GM12875 (cell line): ENCODE data around the gene MAMLD1.

ENCODE experiments used
- H3K4me3 ChIP-seq: one replicate; pipeline ENCODE4 v1.5.1; 2011; ENCODE audit warnings: low read depth, low read length, control low read depth
- TF ChIP-seq, protein P1 (sequence below): IDR thresholded peaks from 2 replicates; pipeline ENCODE4 v1.5.1; 2011; ENCODE audit warnings: low read depth, mild to moderate bottlenecking, control low read depth, inconsistent platforms, low read length, moderate library complexity, borderline replicate concordance; ENCODE audit not compliant: insufficient read depth

The MAMLD1 gene

GRCh38 chrX:150363561-150364346 is 637 bp downstream of the MAMLD1 start:
- H3K4me3 ChIP-seq: no peak overlapping the region

DNA sequence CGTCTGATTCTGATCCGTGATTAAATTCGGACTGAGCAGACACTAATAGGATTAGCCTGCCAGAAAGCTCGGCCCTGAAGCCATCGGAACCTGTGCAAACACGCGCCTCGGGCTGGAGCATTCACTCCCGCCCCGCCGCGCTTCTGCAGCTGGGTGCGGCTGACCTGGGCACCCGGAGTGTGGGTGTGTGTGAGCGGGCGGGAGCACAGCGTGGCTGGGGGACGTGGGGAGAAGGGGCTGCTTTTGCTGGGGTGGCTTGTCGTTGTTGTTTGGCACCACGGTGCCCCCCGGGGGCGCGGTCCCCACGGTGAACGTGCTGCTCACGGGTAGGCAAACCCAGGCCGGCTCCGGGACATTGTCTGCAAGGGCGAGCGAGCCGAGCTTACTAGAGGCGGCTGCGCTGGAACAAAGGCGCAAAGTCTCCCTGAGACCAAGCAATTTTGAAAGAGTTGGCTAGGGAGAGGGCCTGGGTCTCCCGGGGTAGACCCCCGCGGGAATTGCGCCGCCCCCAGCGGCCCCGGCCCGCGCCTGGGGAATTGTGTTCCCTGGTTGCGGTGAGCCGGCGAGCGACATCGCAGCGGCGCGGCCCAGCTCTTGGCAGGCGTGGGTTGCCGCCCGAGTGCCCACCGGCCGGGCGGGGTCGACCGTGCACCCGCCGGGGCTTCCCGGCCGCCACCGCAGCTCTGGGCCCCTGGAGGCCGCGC is 1.4 kb downstream of the MAMLD1 start:
- TF ChIP-seq, protein P1, sequence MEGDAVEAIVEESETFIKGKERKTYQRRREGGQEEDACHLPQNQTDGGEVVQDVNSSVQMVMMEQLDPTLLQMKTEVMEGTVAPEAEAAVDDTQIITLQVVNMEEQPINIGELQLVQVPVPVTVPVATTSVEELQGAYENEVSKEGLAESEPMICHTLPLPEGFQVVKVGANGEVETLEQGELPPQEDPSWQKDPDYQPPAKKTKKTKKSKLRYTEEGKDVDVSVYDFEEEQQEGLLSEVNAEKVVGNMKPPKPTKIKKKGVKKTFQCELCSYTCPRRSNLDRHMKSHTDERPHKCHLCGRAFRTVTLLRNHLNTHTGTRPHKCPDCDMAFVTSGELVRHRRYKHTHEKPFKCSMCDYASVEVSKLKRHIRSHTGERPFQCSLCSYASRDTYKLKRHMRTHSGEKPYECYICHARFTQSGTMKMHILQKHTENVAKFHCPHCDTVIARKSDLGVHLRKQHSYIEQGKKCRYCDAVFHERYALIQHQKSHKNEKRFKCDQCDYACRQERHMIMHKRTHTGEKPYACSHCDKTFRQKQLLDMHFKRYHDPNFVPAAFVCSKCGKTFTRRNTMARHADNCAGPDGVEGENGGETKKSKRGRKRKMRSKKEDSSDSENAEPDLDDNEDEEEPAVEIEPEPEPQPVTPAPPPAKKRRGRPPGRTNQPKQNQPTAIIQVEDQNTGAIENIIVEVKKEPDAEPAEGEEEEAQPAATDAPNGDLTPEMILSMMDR: no peak
- H3K4me3 ChIP-seq: no peak overlapping the region

More at GRCh38 chrX:150363561-150364346, 637 bp downstream of the MAMLD1 start:
- TF ChIP-seq, protein P1: no peak

DNA sequence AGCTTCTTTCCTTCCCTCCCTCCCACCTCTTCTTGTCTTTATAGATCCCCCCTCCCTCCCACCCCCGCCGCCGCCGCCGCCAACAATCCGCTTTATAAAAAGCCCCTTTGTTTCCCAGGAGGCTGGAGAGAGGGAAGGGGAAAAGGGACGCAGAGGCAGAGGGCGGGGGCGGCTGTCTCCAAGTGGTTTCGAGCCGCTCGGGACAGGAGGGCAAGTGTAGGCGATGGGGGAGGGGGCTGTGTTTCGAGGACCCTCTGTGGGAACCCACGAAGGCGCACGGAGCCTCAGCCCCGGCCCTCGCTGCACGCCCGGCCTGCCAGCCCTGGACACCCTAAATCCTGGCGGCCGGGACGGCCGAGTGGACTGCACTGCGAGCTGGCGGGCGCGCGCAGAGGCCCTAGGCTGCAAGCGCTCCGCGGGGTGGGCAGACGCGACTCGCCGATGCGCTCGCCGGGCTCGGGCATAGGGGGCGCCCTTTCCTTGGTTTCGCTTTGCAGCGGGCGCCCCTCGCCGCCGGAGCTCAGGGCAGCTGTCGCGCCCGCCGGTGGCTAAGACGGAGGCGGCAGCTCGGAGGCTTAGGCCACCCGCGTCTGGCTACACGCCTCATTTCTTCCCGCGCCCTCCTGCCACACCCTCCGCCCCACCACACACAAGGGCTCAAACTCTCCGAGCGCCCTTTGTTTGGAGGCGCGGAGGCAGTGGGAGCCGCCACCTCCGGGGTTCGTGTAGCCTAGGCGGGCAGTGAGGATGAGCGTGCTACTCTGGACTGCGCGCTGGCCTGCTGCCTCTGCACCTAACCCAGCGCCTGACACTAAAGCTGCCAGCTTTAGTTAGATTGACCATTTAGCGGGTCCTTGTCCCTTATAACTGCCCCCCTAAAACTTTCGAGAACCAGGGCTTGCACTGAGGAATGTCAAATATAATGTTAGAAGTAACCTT is 2.2 kb downstream of the MAMLD1 start:
- peak overlapping the region; percentile 21 for H3K4me3 ChIP-seq

GRCh38 chrX:150365990-150366911 is 3.1 kb downstream of the MAMLD1 start:
- H3K4me3 ChIP-seq: no peak overlapping the region
- TF ChIP-seq, protein P1: no peak

More for the DNA sequence above, 2.2 kb downstream of the MAMLD1 start:
- TF ChIP-seq, protein P1: 0 out of 2 replicates have a peak, but pooled peaks have one; percentile 24

- TF ChIP-seq, protein P1: no peak
- no peak overlapping the region for H3K4me3 ChIP-seq
These were observed 3.9 kb downstream of the MAMLD1 start for GRCh38 chrX:150366951-150367545.
